GM19455 (cell line): Measurements from ENCODE around the gene AGGF1.
"Not testable (repeated sequence)": the region's sequence is repeated elsewhere in the genome, so short reads cannot be mapped to it uniquely, and the experiment has no call there.

Source experiments
- ATAC-seq: cut with Tn5 transposase; IDR thresholded peaks from one replicate; pipeline ENCODE4 v1.9.1; 2021; ENCODE audit not compliant: unreplicated experiment

AGGF1 gene

GRCh38 chr5:77024490-77024889, 5.7 kb upstream of the AGGF1 start:
- no peak for ATAC-seq

GRCh38 chr5:77028631-77029375, 1.4 kb upstream of the AGGF1 start:
- ATAC-seq = no peak

DNA sequence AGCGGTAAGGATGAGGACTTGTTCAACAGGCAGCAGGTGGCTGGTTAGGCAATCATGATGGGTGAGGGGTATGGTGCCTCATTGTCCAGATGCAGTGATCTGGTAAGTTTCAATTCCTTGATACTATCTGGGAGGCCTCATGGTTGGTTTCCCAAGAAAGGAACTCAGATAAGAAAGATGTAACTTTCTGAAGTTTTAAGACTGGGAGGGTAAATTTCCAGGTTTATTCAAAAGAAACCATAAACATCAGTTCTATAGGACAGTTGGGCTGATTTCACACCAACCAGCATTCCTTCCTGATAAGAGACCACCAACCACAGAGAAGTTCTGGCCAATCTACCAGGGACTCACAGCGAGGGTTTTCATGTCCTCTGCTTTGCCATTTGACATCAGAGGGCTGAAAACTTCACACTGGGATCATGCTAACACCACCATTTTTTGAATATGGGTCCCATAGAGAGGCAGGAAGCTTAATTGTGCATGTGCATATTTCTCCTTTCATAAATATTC, 773 bp upstream of the AGGF1 start:
- no peak for ATAC-seq

DNA sequence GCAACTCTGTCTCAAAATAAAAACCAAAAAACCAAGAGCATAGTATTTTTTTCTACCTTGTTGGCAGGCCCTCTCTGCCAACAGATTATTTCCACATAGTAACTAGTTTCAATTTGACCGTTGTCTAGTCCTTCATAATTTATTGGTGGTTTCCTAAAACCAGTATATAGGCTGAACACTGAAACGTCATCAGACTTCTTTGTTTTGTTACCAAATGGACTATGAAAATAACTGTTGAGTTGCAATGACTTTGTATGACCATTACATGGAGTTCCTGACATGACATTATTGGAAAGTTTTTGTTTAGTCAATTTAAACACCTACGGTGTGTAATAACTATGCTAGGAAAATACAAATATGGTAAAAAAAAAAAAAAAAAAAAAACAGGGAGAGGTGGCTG, 1.7 kb downstream of the AGGF1 start:
- no peak for ATAC-seq

GRCh38 chr5:77032635-77033034, 2.4 kb downstream of the AGGF1 start:
- ATAC-seq = no peak

DNA sequence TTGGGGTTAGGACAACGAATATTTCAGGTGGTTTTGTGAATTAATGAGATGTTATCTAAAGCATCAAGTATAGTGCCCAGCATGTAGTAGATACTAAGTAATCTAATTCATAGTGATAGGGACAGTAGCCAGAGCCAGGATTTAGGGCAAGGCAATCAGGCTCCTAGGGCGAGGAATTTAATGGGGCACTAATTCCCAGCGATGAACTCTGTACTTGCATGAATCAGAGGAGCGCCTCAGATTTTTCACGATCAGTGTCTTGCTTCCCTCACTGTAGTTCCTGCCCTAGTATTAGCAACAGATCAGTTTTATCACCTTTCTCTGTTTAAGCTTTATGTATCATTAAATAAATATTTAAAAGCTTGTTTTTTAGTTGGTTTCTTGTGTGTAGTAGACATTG, 3.1 kb downstream of the AGGF1 start:
- no peak for ATAC-seq

- no peak for ATAC-seq
Measured at GRCh38 chr5:77035950-77036349, 5.7 kb downstream of the AGGF1 start.

- no peak for ATAC-seq
Measured at GRCh38 chr5:77046416-77047073, 16.3 kb downstream of the AGGF1 start.

DNA sequence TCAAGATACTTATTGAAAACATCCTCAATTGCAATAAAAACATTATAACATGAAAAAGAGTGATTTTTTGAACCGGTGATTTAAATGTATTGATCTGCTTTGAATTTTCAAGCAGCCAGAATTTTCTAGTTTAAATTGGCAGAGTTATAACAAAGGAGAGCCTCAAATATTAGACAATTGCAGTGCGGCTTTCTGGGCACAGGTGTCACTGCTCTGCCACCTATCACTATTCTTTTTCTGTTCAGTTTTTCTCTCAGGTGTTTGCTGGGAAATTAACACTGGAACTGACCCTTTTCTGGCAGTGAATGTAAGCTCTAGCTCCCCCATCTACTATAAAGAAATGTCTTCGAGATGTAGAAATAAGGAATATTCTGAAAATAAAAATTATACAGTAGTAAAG, 33.8 kb downstream of the AGGF1 start:
- ATAC-seq = no peak

- no peak for ATAC-seq
Measured at GRCh38 chr5:77065256-77065655, 35.1 kb downstream of the AGGF1 start.

DNA sequence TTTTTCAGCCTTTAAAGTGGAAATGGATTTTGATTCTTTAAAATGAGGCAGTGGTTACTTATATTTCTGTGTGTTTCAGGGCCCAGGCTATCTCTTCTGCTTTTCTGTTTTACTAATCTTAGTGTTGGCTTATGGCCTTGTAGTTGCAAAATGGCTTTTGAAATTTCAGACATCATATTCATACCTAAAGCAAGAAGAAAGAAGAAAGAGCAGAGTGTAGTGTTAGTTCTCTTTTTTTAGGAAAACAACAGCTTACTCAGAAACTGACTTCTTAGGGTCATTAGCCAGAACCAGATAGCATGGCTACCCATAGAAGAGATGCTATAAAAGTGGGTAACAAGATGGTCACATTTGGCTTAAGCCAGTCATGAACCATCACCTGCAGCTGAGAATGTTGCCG, 36.0 kb downstream of the AGGF1 start:
- no peak for ATAC-seq

DNA sequence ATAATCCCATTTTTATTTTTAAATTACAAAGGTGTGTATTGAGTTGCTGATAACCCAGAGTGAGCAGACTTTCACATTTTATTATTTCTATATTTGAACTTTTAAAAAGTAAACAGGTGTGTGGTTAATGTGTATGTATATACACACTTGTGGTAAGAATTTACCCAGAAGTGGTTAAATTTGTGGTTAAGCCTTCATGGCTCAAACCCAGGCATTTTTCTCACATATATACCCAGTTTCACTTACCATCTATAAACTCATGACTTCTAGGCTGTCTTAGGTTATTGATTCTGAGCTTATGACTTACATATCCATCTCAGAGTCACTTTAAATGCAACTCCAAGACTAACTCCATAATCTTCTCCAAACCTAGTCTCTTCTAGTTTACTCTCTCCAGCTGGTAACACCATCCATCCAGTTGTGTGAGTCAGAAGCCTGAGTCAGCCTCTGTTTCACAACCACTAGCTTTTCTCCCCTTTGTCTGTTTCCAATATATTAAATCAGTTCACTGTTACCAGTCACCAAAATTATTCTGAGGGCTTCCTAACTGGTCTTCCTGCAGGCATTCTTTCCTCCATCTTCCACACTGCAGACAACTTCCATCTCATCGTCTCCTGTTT, 36.7 kb downstream of the AGGF1 start:
- ATAC-seq = no peak

DNA sequence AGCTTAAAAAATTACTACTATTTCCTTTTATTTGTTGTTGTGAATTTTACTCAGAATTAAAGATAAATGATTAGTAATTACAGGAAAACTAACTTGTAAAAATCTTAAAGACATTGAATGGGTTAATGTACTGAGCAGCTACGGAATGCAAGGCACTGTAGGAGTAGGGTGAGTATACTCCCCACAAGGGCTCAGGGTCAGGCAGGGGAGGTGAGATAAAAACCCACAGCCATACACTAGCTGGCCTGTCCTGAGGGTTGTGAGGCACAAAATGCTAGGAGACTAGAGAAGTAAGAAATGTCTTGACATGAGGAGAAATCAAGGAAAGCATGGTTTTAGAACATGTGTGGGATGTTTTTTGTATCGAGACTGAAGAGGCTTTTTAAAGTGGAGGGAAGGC, 43.5 kb downstream of the AGGF1 start:
- ATAC-seq = no peak

DNA sequence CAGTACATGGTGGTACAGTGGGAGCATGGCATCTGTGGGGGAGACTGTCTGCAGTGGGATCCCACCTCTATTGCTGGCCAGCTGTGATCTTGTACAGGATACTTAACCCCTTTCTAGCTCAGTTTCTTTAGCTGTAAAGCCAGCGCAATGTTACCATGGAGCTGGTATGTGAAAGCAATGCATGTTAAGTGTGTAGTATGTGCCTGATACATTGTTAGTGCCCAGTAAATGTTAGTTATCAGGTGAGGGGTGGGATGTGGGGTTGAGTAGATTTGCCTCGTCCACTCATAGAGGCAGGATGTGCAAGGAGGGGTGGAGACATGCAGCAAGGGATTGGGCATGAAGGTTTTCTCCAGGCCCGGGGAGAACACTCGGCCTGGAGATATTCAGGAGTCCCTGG, 44.5 kb downstream of the AGGF1 start:
- no peak for ATAC-seq

GRCh38 chr5:77076961-77077828, 47.0 kb downstream of the AGGF1 start:
- peak; percentile 73 for ATAC-seq

DNA sequence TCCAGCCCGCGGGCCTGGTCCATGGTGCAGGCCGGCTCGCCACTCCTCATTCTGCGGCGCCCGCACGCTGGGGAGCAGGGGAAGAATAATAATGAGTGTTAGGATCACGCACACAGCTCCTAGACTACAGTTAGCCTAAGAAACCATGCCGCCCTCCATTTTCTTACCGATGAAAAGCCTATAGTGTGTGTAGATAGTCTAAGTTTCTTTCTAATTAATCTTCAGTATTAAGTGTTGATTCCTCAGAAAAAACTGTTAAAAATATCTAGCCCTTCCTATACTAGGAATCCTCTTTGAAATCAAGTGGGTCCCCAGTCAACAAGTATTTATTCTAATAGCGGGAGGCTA, 47.6 kb downstream of the AGGF1 start:
- no peak for ATAC-seq

DNA sequence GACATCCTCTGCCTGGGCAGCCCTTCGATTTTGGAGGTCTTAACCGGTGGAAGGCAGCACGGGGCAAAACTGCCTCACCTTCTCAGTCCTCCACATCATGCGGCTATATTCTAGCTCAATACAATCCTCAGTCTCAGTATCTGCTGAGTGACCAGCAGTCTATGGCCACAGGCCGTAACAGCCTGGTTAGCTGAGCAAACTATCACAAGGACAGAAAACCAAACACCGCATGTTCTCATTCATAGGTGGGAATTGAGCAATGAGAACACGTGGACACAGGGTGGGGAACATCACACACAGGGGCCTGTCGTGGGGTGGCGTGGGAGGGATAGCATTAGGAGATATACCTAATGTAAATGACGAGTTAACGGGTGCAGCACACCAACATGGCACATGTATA, 50.3 kb downstream of the AGGF1 start:
- ATAC-seq = not testable (repeated sequence)

DNA sequence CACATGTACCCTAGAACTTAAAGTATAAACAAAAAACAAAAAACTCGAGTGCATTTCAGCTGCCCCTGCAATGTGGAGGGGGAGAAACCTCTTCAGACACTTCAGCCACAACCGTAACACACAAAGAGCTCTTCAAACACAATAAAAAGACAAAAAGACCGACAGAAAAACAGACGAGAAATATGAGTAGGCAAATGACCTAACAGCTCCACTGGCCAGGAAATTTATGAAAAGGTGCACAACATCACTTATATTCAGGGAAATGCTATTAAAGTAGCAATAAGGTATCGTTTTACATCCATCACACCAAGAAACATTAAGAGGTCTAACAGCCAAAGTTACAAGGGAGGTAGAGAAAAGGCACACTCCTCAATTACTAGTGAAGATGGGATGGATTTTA, 50.7 kb downstream of the AGGF1 start:
- no peak for ATAC-seq

GRCh38 chr5:77082280-77082679, 52.1 kb downstream of the AGGF1 start:
- ATAC-seq = no peak

GRCh38 chr5:77083088-77083487, 52.9 kb downstream of the AGGF1 start:
- no peak for ATAC-seq

- ATAC-seq = no peak
Measured at GRCh38 chr5:77086368-77086688, 56.1 kb downstream of the AGGF1 start.
